T-helper 2 cell (primary cell): Measurements from ENCODE around the gene EIF4G2.

Source experiments
- DNase-seq, 5 experiments: peaks; one replicate each; pipeline versions ENCODE4 v3.0.0 to v3.0.0-alpha.2; 2012 to 2022

Gene EIF4G2

GRCh38 chr11:10807493-10808234 lies 1.1 kb downstream of the EIF4G2 start:
- DNase-seq: peak; percentile 22 to 60 (median 33)

- no peak for DNase-seq
These were observed 2.5 kb downstream of the EIF4G2 start for GRCh38 chr11:10806206-10806605.

GRCh38 chr11:10805741-10806140 lies 3.0 kb downstream of the EIF4G2 start:
- DNase-seq: peak in 1 of 5 experiments; percentile 24

- no peak for DNase-seq
These were observed 5.0 kb downstream of the EIF4G2 start for GRCh38 chr11:10803676-10804075.

- peak in 1 of 5 experiments; percentile 56 for DNase-seq
These were observed 8.4 kb downstream of the EIF4G2 start for GRCh38 chr11:10800292-10800691.

- peak in 1 of 5 experiments; percentile 35 for DNase-seq
These were observed 10.3 kb downstream of the EIF4G2 start for GRCh38 chr11:10798330-10798928.

- no peak for DNase-seq
These were observed 11.2 kb downstream of the EIF4G2 start for GRCh38 chr11:10797531-10797930.

- peak in 2 of 5 experiments; percentile 31 to 41 for DNase-seq
These were observed 11.7 kb downstream of the EIF4G2 start for GRCh38 chr11:10797001-10797400.

GRCh38 chr11:10796191-10796590 lies 12.5 kb downstream of the EIF4G2 start:
- DNase-seq: no peak

- no peak for DNase-seq
These were observed 15.1 kb downstream of the EIF4G2 start for GRCh38 chr11:10793470-10794255.

- peak; percentile 59 to 76 (median 74) for DNase-seq
These were observed 16.2 kb downstream of the EIF4G2 start for GRCh38 chr11:10792385-10793068.

- DNase-seq: no peak
These were observed 22.3 kb downstream of the EIF4G2 start for GRCh38 chr11:10786451-10786850.

GRCh38 chr11:10785146-10785474 lies 23.6 kb downstream of the EIF4G2 start:
- no peak for DNase-seq

- no peak for DNase-seq
These were observed 24.2 kb downstream of the EIF4G2 start for GRCh38 chr11:10784232-10785145.

- DNase-seq: no peak
These were observed 28.7 kb downstream of the EIF4G2 start for GRCh38 chr11:10780040-10780439.

- no peak for DNase-seq
These were observed 29.6 kb downstream of the EIF4G2 start for GRCh38 chr11:10779086-10779485.

- no peak for DNase-seq
These were observed 30.3 kb downstream of the EIF4G2 start for GRCh38 chr11:10778217-10778970.

- no peak for DNase-seq
These were observed 30.9 kb downstream of the EIF4G2 start for GRCh38 chr11:10777806-10778205.

GRCh38 chr11:10777393-10777793 lies 31.3 kb downstream of the EIF4G2 start:
- no peak for DNase-seq

GRCh38 chr11:10774811-10775210 lies 33.9 kb downstream of the EIF4G2 start:
- DNase-seq: no peak

- DNase-seq: no peak
These were observed 37.3 kb downstream of the EIF4G2 start for GRCh38 chr11:10771457-10771856.
